Gastroesophageal sphincter (tissue), 4 donors: Measurements from ENCODE around the gene UBE2E3. TPM values are rescaled to one million over a fixed set of nuclear protein-coding genes. Genes with fewer than 3 reads are reported as not detected.

Source experiments
- ATAC-seq: fragments of 150-250 bp; one replicate; pipeline ENCODE4 v1.9.1; 2016; ENCODE audit warnings: mild to moderate bottlenecking, moderate library complexity
- H3K27ac ChIP-seq, 4 donors: fragments of 200-600 bp; sonication (generic) in 3 of 4; 1 replicate in 3 of 4; 2 replicates in 1 of 4; pipeline ENCODE4 v1.5.1; 2016 to 2019
- H3K27me3 ChIP-seq: fragments of 200-600 bp; sonication (generic); one replicate; pipeline ENCODE4 v1.5.1; 2019
- H3K36me3 ChIP-seq, 2 donors: fragments of 200-600 bp; sonication (generic); one replicate each; pipeline ENCODE4 v1.5.1; 2019; ENCODE audit warnings: control low read depth in 1 of 2
- H3K4me1 ChIP-seq, 3 donors: fragments of 200-600 bp; sonication (generic); 1 replicate in 2 of 3; 2 replicates in 1 of 3; pipeline ENCODE4 v1.5.1; 2016 to 2019; ENCODE audit warnings: control low read depth in 2 of 3
- H3K4me3 ChIP-seq, 2 donors: fragments of 200-600 bp; sonication (generic); one replicate each; pipeline ENCODE4 v1.5.1; 2019; ENCODE audit warnings: mild to moderate bottlenecking in 1 of 2, moderate library complexity in 1 of 2
- H3K9me3 ChIP-seq, 3 donors: fragments of 200-600 bp; sonication (generic); one replicate each; pipeline ENCODE4 v1.5.1; 2017 to 2019; ENCODE audit warnings: control low read depth in 2 of 3
- EP300 ChIP-seq: sonication (generic); formaldehyde crosslinking; IDR thresholded peaks from one replicate; pipeline ENCODE4 v1.6.1; 2017; ENCODE audit warnings: antibody characterized with exemption, mild to moderate bottlenecking
- POLR2A ChIP-seq, 2 donors: fragments of 450-650 bp; IDR thresholded peaks; one replicate each; pipeline ENCODE4 v1.6.1; 2017; ENCODE audit warnings: antibody characterized with exemption in 2 of 2, mild to moderate bottlenecking in 2 of 2, moderate library complexity in 1 of 2
- POLR2AphosphoS5 ChIP-seq: sonication (generic); formaldehyde crosslinking; IDR thresholded peaks from one replicate; pipeline ENCODE4 v1.6.1; 2017; ENCODE audit warnings: antibody characterized with exemption
- WGBS, 2 donors: methylation state at CpG; one replicate each; pipeline ENCODE4 v1.1.5; 2018; ENCODE audit warnings: low coverage in 1 of 2; 5-methylcytosine and 5-hydroxymethylcytosine counted together
- total RNA-seq, 4 donors: library from RNA; depleted of rRNA; stranded (reverse); fragments of >200 nt; gene quantifications; one replicate each; pipeline ENCODE4 v1.1.0, GENCODE V29; 2016
- TF ChIP-seq, protein P1 (sequence below), 4 experiments: fragments of 200-600 bp in 2 of 4; fragments of 450-650 bp in 2 of 4; sonication (generic) in 1 of 4; IDR thresholded peaks; one replicate each; pipeline ENCODE4 v1.5.1; 2017 to 2019; ENCODE audit warnings: antibody characterized with exemption in 4 of 4, mild to moderate bottlenecking in 2 of 4, moderate library complexity in 2 of 4

Gene UBE2E3
- total RNA-seq, 4 donors from 2014 or later: 29.9 to 53.5 (median 42.2) TPM

GRCh38 chr2:180962727-180963314, 17.6 kb upstream of the UBE2E3 start:
- Histone ChIP-seq H3K4me1 (no peaks in the 10 kb centered on the region), H3K27ac (no peak overlapping the region), H3K36me3 (no peaks in the 10 kb centered on the region), H3K9me3 (no peaks in the 10 kb centered on the region), H3K4me3 (no peak overlapping the region), H3K27me3 (no peaks in the 10 kb centered on the region)
- WGBS, 2 donors: 87 to 92% methylated on average over 4 of the region's 4 CpGs
- no peak for ATAC-seq
- TF ChIP-seq, protein P1, sequence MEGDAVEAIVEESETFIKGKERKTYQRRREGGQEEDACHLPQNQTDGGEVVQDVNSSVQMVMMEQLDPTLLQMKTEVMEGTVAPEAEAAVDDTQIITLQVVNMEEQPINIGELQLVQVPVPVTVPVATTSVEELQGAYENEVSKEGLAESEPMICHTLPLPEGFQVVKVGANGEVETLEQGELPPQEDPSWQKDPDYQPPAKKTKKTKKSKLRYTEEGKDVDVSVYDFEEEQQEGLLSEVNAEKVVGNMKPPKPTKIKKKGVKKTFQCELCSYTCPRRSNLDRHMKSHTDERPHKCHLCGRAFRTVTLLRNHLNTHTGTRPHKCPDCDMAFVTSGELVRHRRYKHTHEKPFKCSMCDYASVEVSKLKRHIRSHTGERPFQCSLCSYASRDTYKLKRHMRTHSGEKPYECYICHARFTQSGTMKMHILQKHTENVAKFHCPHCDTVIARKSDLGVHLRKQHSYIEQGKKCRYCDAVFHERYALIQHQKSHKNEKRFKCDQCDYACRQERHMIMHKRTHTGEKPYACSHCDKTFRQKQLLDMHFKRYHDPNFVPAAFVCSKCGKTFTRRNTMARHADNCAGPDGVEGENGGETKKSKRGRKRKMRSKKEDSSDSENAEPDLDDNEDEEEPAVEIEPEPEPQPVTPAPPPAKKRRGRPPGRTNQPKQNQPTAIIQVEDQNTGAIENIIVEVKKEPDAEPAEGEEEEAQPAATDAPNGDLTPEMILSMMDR (IDR thresholded peaks at IDR 0.05): no peak
- TF ChIP-seq POLR2AphosphoS5 (no peak), EP300 (no peak), POLR2A (IDR thresholded peaks at IDR 0.05) (no peak)

- Histone ChIP-seq H3K27me3 (no peaks in the 10 kb centered on the region), H3K4me3 (no peak overlapping the region), H3K4me1 (no peaks in the 10 kb centered on the region), H3K9me3 (no peaks in the 10 kb centered on the region), H3K36me3 (no peaks in the 10 kb centered on the region), H3K27ac (no peak overlapping the region)
- WGBS, 2 donors: 93 to 96% methylated on average over 3 of the region's 3 CpGs
- TF ChIP-seq, protein P1 (IDR thresholded peaks at IDR 0.05): no peak
- TF ChIP-seq POLR2A (IDR thresholded peaks at IDR 0.05) (no peak), EP300 (no peak), POLR2AphosphoS5 (no peak)
- ATAC-seq: no peak
Observed at GRCh38 chr2:180966378-180966777, 14.0 kb upstream of the UBE2E3 start.

DNA sequence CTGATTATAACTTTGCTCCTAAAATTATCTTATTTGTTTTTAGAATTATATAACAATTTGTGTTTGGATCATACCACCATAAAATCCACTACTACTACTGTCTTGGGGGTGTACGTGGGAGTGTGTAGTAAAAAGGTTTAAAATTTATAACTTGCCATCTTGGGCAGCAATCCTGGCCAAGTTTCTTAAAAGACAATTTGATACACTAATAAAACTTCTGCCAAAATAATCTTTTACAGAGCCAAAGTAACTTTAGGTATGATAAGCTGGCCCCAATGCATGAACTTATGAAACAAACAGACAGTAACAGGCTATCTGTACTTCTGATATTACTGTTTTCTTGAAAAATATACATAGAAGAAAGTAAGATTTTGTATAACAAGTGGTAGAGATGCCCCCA, 11.3 kb upstream of the UBE2E3 start:
- Histone ChIP-seq H3K27ac (no peak overlapping the region), H3K36me3 (no peaks in the 10 kb centered on the region), H3K27me3 (no peaks in the 10 kb centered on the region), H3K9me3 (no peaks in the 10 kb centered on the region), H3K4me1 (no peaks in the 10 kb centered on the region), H3K4me3 (no peak overlapping the region)
- TF ChIP-seq POLR2A (IDR thresholded peaks at IDR 0.05) (no peak), EP300 (no peak), POLR2AphosphoS5 (no peak)
- TF ChIP-seq, protein P1 (IDR thresholded peaks at IDR 0.05): no peak
- 64 to 67% methylated on average over 1 of the region's 1 CpG for WGBS, 2 donors
- no peak for ATAC-seq

- Histone ChIP-seq H3K27me3 (no peaks in the 10 kb centered on the region), H3K27ac (no peak overlapping the region), H3K4me1 (no peaks in the 10 kb centered on the region), H3K36me3 (no peaks in the 10 kb centered on the region), H3K9me3 (no peaks in the 10 kb centered on the region), H3K4me3 (no peak overlapping the region)
- ATAC-seq: no peak
- TF ChIP-seq POLR2AphosphoS5 (no peak), EP300 (no peak), POLR2A (IDR thresholded peaks at IDR 0.05) (no peak)
- TF ChIP-seq, protein P1 (IDR thresholded peaks at IDR 0.05): no peak
- WGBS, 2 donors: 77 to 92% methylated on average over 3 of the region's 3 CpGs
Observed at GRCh38 chr2:180970016-180970415, 10.4 kb upstream of the UBE2E3 start.

GRCh38 chr2:180971811-180972210, 8.6 kb upstream of the UBE2E3 start:
- H3K27me3 ChIP-seq: no peaks in the 10 kb centered on the region
- ATAC-seq: no peak
- H3K4me3 ChIP-seq: no peak overlapping the region
- 100% methylated on average over 1 of the region's 1 CpG for WGBS, 2 donors
- no peaks in the 10 kb centered on the region for H3K36me3 ChIP-seq
- TF ChIP-seq EP300 (no peak), POLR2A (IDR thresholded peaks at IDR 0.05) (no peak), POLR2AphosphoS5 (no peak)
- TF ChIP-seq, protein P1 (IDR thresholded peaks at IDR 0.05): no peak
- no peak overlapping the region for H3K27ac ChIP-seq
- no peaks in the 10 kb centered on the region for H3K9me3 ChIP-seq
- H3K4me1 ChIP-seq: no peaks in the 10 kb centered on the region
